Measurements from ENCODE around the gene EPHB2. TPM values are rescaled to one million over a fixed set of nuclear protein-coding genes. Genes with fewer than 3 reads are reported as not detected.

EPHB2 gene
- total and polyA plus RNA-seq, 2 of the 8 experiments (the other 6 are each of a cell fraction or from before 2014, with no cell fraction given): 15.8 to 17.2 TPM

DNA sequence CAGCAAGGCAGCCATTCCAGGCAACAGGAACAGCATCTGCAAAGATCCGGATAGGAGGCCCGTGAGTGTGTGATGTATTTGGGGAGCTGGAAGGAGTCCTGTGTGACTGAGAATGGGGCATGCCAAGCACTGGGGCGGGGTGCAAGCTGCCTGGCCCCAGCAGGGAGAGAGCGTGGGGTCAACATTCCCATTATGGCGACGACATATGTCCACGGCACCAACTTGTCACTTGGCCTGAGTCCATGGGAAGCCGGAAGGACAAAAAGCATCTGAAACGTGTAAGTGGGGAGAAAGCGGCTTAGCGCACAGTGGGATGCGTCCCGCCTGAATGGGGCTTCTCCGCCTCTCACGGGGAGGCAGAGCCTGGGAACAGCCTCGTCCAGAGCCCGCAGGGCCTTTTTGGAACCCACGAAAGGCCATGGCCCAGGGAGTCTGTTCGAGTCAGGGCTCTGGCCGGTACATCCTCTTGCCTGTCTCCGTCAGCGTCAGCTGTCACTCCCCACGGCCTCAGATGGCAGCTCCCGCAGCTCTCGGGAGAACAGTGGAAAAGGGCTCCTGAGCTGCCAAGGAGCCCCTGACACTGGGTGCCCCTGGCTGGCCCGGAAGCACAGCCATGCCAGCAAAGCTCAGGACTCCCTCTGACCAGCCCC lies 12.4 kb downstream of the EPHB2 start (continued):
- TF ChIP-seq MAX (IDR thresholded peaks at IDR 0.05) (no peak), HDAC6 (IDR thresholded peaks at IDR 0.05; ENCODE audit: low read depth, low read length) (no peak), POU5F1 (IDR thresholded peaks at IDR 0.05; ENCODE audit: low read depth, low read length) (no peak), POLR2A (IDR thresholded peaks at IDR 0.05; ENCODE audit: control extremely low read depth in 1 of 2, low read depth in 2 of 2, low read length in 2 of 2) (no peak), ASH2L (IDR thresholded peaks at IDR 0.05; ENCODE audit: low read length) (no peak)
